Stimulated activated CD4-positive, alpha-beta T cell treated with anti-CD3 and anti-CD28 coated beads, Interleukin-12 subunit alpha, Interleukin-12 subunit beta, amount 100 ng/mL, for 4 hours (primary cell): ENCODE measurements around the gene OR2H1.
"Not testable (repeated sequence)": the region's sequence is repeated elsewhere in the genome, so short reads cannot be mapped to it uniquely, and the experiment has no call there.

Source experiments
- DNase-seq: peaks from one replicate; pipeline ENCODE4 v3.0.0-alpha.2; 2020

The OR2H1 gene

GRCh38 chr6:29456971-29457370, at the start of gene OR2H1, which contains the start of gene OR11A1:
Gene OR2H1, plus strand, starts transcription at chr6:29457155. Its CDS starts 4,615 bp downstream, at chr6:29461770.
Gene OR11A1, minus strand, starts transcription at chr6:29457071. Its CDS starts 29,430 bp downstream, at chr6:29427641.
- DNase-seq, result no peak

GRCh38 chr6:29414588-29414987, 42.4 kb upstream of the OR2H1 start, which contains the start of gene OR12D1:
Gene OR12D1, plus strand, starts transcription at chr6:29414928.
- no peak for DNase-seq

- DNase-seq, result no peak
These were observed 37.4 kb upstream of the OR2H1 start for GRCh38 chr6:29419516-29419915.

GRCh38 chr6:29424168-29424567, 32.8 kb upstream of the OR2H1 start:
- no peak for DNase-seq

- DNase-seq, result no peak
These were observed 32.4 kb upstream of the OR2H1 start for GRCh38 chr6:29424575-29424974.

GRCh38 chr6:29425075-29425474, 31.9 kb upstream of the OR2H1 start:
- no peak for DNase-seq

- no peak for DNase-seq
These were observed 30.3 kb upstream of the OR2H1 start for GRCh38 chr6:29426654-29427053.

GRCh38 chr6:29436730-29437129, 20.2 kb upstream of the OR2H1 start:
- not testable (repeated sequence) for DNase-seq

GRCh38 chr6:29439006-29439405, 17.9 kb upstream of the OR2H1 start, which contains the start of gene OR10C1:
Gene OR10C1, plus strand, starts transcription at chr6:29439306. Its CDS starts 710 bp downstream, at chr6:29440016.
- no peak for DNase-seq

- DNase-seq, result no peak
These were observed 14.2 kb upstream of the OR2H1 start for GRCh38 chr6:29442719-29443118.

GRCh38 chr6:29444031-29444430, 12.9 kb upstream of the OR2H1 start:
- DNase-seq, result not testable (repeated sequence)

GRCh38 chr6:29447670-29448069, 9.3 kb upstream of the OR2H1 start:
- no peak for DNase-seq

- no peak for DNase-seq
These were observed 5.3 kb upstream of the OR2H1 start for GRCh38 chr6:29451471-29452193.

- DNase-seq, result no peak
These were observed 4.3 kb downstream of the OR2H1 start for GRCh38 chr6:29461021-29461814.

GRCh38 chr6:29462022-29462421, 5.1 kb downstream of the OR2H1 start:
- DNase-seq, result no peak

GRCh38 chr6:29465279-29465678, 8.3 kb downstream of the OR2H1 start:
- DNase-seq, result no peak

GRCh38 chr6:29465801-29466200, 8.8 kb downstream of the OR2H1 start:
- no peak for DNase-seq

GRCh38 chr6:29466241-29466640, 9.3 kb downstream of the OR2H1 start:
- DNase-seq, result no peak

GRCh38 chr6:29474996-29475395, 18.0 kb downstream of the OR2H1 start:
- no peak for DNase-seq

GRCh38 chr6:29477923-29478450, 21.0 kb downstream of the OR2H1 start:
- no peak for DNase-seq

GRCh38 chr6:29478740-29479139, 21.8 kb downstream of the OR2H1 start:
- no peak for DNase-seq

GRCh38 chr6:29479560-29479959, 22.6 kb downstream of the OR2H1 start:
- no peak for DNase-seq

GRCh38 chr6:29483186-29483585, 26.2 kb downstream of the OR2H1 start:
- DNase-seq, result no peak

GRCh38 chr6:29483735-29484134, 26.8 kb downstream of the OR2H1 start:
- DNase-seq, result no peak
